Activated CD8-positive, alpha-beta memory T cell treated with anti-CD3 and anti-CD28 coated beads, Interleukin-2, amount 50 U/mL, for 24 hours (primary cell): ENCODE data around the gene SMYD3.

ENCODE experiments used
- DNase-seq: peaks from one replicate; pipeline ENCODE4 v3.0.0-alpha.2; 2020; ENCODE audit errors: extremely low read depth

SMYD3 gene

DNA sequence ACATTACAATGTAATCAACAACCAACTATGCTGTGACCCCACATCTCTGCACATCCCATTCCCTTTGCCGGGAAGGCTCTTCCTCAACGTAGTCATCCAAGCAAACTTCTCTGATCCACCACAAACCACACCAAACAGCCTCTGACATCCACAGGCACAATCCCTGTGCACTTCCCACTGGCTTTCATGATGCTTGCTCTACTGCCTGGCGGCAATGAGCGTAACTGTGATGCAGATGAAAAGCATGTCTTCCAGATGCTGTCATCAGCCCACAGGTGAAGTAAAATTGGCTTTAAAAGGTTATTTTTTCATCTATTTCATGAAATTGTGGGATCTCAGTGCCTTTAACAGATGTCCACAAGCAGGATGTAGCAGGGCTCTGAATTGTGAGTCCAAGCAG is 635.2 kb downstream of the SMYD3 start:
- no peak for DNase-seq

DNA sequence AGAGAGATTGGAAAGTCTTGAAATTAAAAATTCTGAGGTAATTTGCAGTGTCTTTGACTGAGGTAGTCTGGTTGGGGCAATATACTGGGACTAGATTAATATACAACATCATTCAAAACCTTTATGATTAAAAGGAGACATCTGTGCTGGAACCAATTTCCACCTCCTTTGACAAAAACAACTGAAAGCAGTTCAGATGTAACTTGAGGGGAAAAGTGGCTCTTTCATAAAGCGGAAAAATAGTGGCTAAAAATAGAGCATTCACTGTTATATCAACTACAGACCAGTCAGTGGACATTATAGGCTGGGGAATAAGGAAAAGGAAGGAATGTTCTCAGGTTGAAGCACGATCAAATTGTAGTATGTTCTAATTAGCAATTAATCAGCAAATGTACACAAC is 635.9 kb downstream of the SMYD3 start:
- DNase-seq = no peak

DNA sequence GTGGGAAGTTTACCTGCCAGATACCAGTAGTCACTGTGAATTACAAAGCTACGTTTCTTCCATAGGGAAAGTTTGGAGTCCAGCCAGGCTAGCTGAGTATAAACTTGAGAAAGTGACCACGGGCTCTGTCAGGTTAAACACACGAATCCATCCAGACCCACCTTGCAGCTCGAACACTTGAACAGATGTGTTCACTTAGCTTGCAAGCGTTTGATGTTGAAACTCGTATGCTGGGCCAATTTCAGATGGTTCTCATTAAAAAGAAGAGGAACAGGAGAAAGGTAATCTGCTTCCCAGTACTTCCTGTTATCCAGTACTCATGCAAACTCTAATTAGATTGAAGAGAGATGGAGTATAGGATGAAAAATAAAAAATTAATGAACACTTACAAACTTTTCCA is 636.4 kb downstream of the SMYD3 start:
- DNase-seq = no peak

DNA sequence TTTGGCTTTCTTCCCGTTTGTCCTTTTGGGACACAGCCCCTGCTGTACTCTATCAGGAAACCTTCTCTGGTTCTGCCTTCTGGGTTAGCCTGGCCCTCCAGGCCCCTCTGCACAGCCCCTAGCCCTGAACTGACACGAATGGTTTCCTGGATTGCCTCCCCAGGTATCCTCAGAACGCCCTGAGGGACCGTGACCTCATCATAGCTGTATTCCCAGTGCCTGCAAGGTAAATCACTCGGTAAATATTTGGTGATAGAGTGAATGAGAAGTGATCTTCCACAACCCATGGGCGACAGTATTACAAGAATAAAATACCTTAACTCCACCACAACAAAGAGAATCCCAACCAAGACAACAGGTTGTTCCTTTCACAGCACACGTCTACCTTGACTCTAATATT is 637.2 kb downstream of the SMYD3 start:
- no peak for DNase-seq

DNA sequence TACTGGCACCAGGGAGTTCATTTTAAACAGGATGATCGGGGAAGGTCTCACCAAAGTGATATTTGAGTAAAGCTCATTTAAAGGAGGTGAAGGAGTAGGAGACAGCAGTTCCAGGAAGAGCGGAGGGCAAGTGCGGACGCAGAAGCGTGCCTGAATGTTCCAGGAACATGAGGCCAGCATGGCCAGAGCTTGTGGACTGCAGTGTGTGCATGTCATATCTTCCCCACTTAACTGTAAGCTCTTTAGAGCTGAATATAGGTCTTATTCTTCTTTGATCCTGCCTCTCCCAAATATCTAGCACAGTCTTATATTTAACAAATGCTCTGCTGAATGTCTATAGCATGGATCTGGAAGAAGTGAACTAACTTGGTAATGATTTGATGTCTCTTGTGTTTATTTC is 639.3 kb downstream of the SMYD3 start:
- DNase-seq = no peak

GRCh38 chr1:245864872-245865271 is 642.2 kb downstream of the SMYD3 start:
- no peak for DNase-seq

DNA sequence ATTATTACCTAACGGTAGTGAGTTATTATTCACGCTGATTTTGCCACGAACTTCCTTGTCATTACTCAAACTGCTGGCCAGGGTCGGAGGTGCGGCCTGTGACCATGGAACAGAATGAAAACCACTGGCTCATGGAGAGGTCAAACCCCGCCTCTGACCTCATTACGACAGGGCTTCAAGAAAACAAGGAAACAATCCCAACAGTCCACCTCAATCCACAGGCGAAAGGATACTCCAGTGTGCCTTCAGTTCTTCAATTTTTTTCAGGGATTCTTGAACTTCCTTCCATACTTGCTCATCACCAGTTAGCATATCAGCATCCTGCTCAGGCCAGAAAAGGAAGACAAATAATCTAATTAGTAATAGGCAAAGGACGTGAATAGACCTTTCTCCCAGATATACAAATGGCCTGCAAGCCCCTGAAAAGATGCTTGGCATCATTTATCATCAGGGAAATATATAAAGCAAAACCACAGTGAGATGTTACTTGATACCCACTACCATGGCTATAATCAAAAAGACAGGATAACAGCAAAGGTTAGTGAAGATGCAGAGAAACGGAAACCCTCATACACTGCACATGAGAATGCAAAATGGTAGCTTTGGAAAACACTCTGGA is 643.4 kb downstream of the SMYD3 start:
- DNase-seq = no peak

DNA sequence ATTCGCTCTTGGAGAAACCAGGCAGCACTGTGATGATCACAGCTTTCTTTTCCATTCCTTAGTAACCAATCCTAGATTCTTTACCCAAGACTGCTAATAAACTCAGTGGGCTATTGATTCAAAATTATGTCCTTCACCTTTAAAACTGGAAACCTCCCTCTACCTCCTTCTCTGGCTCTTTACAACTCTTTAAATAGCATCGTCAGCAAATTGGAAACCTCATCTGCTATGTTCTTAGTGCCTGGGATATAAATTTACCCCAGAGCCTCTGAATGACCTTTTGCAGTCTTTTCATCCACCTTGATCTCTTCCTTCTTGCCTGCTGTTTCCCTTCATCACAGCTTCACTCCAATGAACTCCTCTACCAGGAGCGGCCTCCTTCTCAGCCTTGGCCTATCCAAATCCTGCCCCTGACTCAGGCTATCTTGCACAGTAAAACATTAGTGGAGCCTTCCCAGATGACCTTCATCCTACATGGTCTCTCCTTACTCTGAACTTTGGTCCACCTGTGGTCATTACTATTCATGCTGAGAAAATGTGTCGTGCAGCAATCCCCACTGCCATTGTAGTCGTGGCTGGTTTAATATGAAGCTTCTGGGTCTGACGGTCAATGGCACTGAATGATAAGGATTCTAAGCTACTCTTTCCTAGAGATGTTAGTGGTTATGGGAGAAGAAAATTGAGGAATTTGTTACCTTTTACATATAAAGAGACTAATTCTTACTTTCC is 644.1 kb downstream of the SMYD3 start:
- DNase-seq = no peak

DNA sequence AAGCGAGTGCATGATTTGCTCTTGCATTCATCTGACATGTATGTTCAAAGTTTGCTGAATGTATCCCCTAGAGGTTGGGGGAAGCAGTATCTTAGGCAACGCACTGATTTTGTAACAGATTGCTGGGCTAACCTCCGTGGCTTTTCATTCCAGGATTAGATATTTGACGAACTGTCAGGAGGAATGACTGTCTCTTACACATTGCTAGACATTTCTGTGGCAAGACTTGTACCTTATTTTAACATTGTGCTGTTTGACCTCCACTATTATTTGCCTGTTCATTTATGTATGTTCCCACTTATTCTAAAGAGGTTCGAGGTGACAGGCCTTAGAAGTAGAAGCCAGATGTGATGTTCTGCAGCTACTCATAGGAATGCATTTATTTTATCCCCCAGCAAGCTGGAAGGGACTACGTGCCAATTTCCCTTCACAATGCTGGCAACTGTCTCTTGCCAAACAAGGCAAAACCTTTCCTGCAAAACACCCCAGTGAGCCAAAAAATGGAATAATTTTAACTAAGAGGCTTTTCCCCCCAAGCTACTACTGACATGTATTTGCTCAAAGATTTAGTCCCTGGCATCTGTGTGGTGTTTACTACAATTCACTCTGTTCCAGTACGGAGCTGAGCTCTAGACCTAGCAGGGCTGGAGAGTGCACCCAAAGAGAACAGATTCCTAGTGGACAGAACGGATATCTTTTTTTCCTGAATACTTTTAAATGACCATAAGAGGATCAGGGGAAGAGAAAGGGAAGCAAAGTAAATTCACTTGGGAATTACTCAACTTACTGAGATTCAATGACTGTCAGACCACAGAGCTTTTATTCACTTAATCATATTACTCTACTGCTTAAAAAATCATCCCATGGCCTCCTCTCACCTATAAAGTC is 646.2 kb downstream of the SMYD3 start:
- no peak for DNase-seq

GRCh38 chr1:245859493-245860114 is 647.5 kb downstream of the SMYD3 start:
- no peak for DNase-seq

DNA sequence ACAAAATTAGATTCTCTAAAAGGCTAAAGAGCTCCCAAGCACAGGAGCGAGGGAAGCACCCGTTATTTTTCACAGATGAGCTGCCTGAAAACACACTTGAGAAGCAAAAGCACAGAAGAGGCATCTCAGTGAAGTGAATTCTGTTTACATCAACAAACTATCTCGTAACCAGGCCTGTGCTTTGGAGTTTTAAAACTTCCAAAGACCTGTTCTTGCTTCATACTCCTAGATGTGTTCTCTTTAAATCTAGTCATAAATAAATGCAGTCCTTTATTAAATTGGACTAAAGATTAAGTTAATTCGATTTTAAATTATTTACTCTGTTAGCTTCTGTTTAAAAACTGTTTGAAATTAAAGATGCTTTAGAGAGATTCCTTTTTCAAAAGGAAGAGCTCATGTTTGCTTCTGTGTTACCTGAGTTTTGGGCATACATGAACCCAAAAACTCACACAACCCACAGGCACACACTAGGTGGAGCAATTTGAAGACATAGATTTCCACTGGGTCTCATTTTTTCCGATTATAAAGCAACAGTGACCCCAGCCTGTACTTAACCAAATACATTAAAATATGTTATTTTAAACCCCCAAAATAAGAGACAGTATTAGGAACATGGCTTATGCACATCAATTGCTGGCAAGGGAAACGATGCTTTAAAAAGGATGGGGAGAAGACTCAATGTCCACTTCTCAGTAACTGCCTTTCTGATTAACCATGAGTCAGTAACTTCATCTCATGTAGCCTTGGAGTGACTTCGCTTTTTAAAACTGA is 648.2 kb downstream of the SMYD3 start:
- no peak for DNase-seq

DNA sequence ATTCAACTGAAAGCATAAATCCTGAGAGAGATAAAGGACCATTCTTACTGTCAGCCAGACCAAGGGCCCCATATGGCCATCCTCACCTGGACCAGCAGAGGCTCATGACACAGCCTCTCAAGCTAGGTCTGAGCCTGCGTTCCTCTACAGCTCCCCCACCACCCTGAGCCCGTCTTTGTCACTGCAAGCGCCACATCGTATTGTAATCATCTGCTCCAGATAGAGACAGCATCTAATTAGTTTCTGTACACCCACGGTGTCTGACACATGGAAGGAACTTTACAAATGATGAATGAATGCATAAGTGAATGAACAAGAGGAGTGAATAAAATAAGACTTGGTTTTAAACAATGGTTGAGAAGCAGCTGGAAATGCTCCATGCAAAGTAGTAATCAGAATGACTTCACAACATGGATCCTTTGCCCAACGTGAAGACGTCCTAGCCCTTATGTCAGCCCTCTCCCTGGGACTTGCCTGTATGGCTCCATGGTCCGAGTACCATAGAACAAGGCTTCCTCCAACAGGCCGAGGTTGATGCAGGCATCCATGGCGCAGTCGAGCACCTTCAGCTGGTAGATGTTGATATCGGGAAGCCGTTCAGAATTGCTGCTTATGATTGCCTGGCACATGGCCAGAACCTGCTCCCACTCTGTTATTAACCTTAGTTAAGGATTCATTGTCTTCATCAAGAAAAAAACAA is 648.9 kb downstream of the SMYD3 start:
- no peak for DNase-seq

- DNase-seq = no peak
Measured at GRCh38 chr1:245856944-245857531, 650.0 kb downstream of the SMYD3 start.

DNA sequence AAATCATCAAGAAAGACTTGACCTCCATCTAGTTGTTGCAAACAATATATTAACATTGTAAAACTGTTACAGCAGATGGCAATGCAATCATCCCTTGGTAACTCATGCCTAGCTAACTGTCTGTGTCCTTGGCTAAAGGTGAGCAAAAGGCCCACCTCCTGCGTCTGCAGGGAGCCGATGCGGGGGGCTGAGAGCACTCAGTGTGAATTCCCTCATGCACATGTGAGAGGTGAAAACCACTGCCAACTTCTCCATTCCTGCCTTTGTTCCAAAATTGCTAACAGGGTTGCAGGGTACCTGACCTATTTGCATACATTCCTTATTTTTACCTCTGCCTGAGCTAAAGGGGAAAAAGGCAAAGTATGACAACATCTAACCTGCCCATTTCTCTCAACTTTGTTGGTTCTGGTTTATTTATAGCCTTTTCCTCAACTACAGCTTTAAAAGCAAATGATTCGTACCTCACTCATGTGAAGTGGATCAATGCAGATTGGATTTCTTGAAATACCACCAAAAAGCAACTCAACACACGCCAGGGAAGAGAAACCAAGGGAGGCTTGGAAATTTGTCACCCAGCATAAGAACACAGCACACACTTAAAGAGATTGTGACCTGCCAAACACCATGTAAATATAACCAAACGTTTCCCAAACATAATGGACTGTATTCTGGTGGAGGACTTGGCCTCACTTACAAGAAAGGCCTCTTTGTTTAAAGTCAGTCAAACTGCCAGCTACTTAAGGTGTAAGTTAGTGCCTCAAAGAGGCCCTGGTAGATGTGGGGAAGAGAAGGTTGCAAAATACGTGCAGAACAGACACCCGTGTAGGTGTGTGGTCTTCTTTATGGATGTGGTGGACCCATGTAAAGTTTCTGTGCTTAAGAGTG is 651.0 kb downstream of the SMYD3 start:
- no peak for DNase-seq

DNA sequence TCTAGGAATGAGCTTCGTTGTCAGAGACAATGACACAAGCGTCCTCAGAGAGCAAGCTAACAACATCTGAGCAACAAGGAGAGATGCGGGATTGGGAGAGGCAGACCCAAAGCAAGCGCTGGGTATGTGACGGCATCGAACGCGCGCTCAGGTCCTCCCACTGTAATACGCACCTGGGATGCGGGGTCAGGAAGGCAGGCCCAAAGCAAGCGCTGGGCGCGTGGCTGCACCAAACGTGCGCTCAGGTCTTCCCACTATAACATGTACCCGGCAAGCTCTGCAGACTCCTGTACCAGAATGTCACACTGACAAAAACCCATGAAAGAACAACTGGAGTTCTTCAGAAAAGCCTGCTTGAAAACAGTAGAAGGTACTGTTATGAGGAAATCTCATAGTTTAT is 653.8 kb downstream of the SMYD3 start:
- no peak for DNase-seq

DNA sequence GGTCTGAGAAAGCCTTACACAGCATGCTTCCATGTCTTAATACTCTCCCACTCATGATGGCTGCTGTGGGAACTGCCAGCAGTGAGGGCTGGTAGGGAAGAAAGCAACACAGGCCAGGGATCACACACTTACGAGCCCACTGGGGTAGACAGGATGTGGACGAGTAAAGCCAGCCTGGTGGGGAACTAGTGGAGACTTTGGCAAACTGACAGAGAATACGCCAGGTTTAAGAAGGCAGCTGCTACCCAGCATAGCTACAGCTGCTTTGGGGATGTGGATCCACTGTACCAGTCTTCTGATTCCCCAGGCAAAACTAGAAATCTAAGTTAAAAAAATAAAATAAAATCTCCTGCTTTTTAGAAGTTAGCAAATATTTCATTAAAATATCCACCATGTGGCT is 664.0 kb downstream of the SMYD3 start:
- no peak for DNase-seq

- no peak for DNase-seq
Measured at GRCh38 chr1:245842106-245842505, 665.0 kb downstream of the SMYD3 start.

GRCh38 chr1:245840971-245841370 is 666.1 kb downstream of the SMYD3 start:
- no peak for DNase-seq

- DNase-seq = no peak
Measured at GRCh38 chr1:245837718-245838117, 669.4 kb downstream of the SMYD3 start.

GRCh38 chr1:245835386-245835785 is 671.7 kb downstream of the SMYD3 start:
- no peak for DNase-seq
